Esophagus muscularis mucosa (tissue), 4 donors: Measurements from ENCODE around the gene KLHL34. TPM values are rescaled to one million over a fixed set of nuclear protein-coding genes. Genes with fewer than 3 reads are reported as not detected.
A peak's percentile ranks its signal among the peaks of the same experiment; 100 is the strongest.

Experiments used
- DNase-seq: peaks from one replicate; pipeline ENCODE4 v3.0.0-alpha.2; 2017; ENCODE audit errors: extremely low spot score
- H3K27ac ChIP-seq, 4 donors: fragments of 200-600 bp; sonication (generic); replicated peaks in 1 of 4; 1 replicate in 3 of 4; 2 replicates in 1 of 4; pipeline ENCODE4 v1.5.1; 2016 to 2019; ENCODE audit warnings: mild to moderate bottlenecking in 1 of 4
- H3K27me3 ChIP-seq, 4 donors: fragments of 200-600 bp; sonication (generic); one replicate each; pipeline versions ENCODE4 v1.5.1 to v1.6.0; 2016 to 2019
- H3K36me3 ChIP-seq, 4 donors: fragments of 200-600 bp; sonication (generic); one replicate each; pipeline ENCODE4 v1.5.1; 2016 to 2019
- H3K4me1 ChIP-seq, 4 donors: fragments of 200-600 bp; sonication (generic); one replicate each; pipeline ENCODE4 v1.5.1; 2016 to 2019
- H3K4me3 ChIP-seq, 4 donors: fragments of 200-600 bp; sonication (generic); 1 replicate in 2 of 4; 2 replicates in 2 of 4; pipeline ENCODE4 v1.5.1; 2016 to 2019; ENCODE audit warnings: mild to moderate bottlenecking in 4 of 4, moderate library complexity in 1 of 4
- H3K9me3 ChIP-seq, 4 donors: fragments of 200-600 bp; sonication (generic); 1 replicate in 3 of 4; 2 replicates in 1 of 4; pipeline ENCODE4 v1.5.1; 2016 to 2019
- CTCF ChIP-seq, 3 experiments: fragments of 200-600 bp in 2 of 3; fragments of 450-650 bp in 1 of 3; sonication (generic) in 2 of 3; IDR thresholded peaks; one replicate each; pipeline ENCODE4 v1.5.1; 2017 to 2019; ENCODE audit warnings: antibody characterized with exemption in 3 of 3, mild to moderate bottlenecking in 2 of 3, moderate library complexity in 1 of 3
- EP300 ChIP-seq: sonication (generic); formaldehyde crosslinking; IDR thresholded peaks from one replicate; pipeline ENCODE4 v1.6.1; 2017; ENCODE audit warnings: antibody characterized with exemption
- POLR2A ChIP-seq: fragments of 450-650 bp; IDR thresholded peaks from one replicate; pipeline ENCODE4 v1.6.1; 2017; ENCODE audit warnings: antibody characterized with exemption, moderate library complexity, mild to moderate bottlenecking, low read depth
- POLR2AphosphoS5 ChIP-seq, 2 donors: sonication (generic); formaldehyde crosslinking; IDR thresholded peaks; one replicate each; pipeline ENCODE4 v1.6.1; 2017; ENCODE audit warnings: antibody characterized with exemption in 2 of 2
- WGBS: methylation state at CpG from one replicate; pipeline ENCODE4 v1.1.5; 2018; 5-methylcytosine and 5-hydroxymethylcytosine counted together
- intact Hi-C: fragments of 100-400 bp; cut with DNase I; formaldehyde crosslinking; loops from one replicate; pipeline ENCODE4 v1.15.1; 2023
- total RNA-seq, 4 donors: library from RNA; depleted of rRNA; stranded (reverse); fragments of >200 nt; gene quantifications; one replicate each; pipeline versions ENCODE4 v1.1.0 to v1.2.1, GENCODE V29; 2016

The KLHL34 gene
- total RNA-seq, 4 donors from 2014 or later = 0.13 to 0.75 (median 0.33) TPM; not detected in 1

DNA sequence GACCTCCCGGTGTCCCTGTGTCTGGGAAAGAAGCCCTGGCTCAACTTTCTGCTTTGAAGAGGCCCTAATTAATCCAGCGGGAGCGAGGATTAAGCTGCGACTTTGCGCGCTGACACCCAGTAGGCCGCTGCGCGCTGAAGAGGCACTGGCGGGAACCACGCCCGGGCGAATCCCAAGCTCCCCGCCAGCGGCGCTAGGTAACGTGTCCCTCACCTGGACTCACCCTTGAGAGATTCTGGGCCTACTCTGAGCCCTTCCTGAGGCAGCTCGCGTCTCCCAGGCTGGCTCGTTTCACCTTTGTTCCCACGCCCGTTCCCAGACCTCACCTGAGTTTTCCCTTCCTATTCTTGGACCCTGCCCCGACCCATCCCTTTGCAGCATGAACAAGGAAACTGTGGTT lies 616 bp upstream of the KLHL34 start:
- Histone ChIP-seq H3K4me3 (peak overlapping the region; percentile 44 to 52 (median 45)), H3K9me3 (no peaks in the 10 kb centered on the region), H3K27ac (no peak overlapping the region), H3K4me1 (peaks cover 0 to 14% (median 0%) of the 10 kb centered on the region in 4 donors), H3K27me3 (peaks cover 0 to 16% (median 0%) of the 10 kb centered on the region in 4 donors), H3K36me3 (no peaks in the 10 kb centered on the region)
- 66% methylated on average over 16 of the region's 23 CpGs for WGBS
- intact Hi-C loops = no loop called here
- no peak for TF ChIP-seq EP300
- TF ChIP-seq POLR2A = no peak
- TF ChIP-seq POLR2AphosphoS5 (IDR thresholded peaks at IDR 0.05) = no peak
- DNase-seq = no peak

- WGBS = 64% methylated on average over 12 of the region's 57 CpGs
- Histone ChIP-seq H3K36me3 (no peaks in the 10 kb centered on the region), H3K4me1 (peaks cover 0 to 14% (median 0%) of the 10 kb centered on the region in 4 donors), H3K27ac (no peak overlapping the region), H3K27me3 (peaks cover 0 to 16% (median 0%) of the 10 kb centered on the region in 4 donors), H3K4me3 (peak overlapping the region; percentile 44 to 52 (median 45)), H3K9me3 (no peaks in the 10 kb centered on the region)
- intact Hi-C loops = no loop called here
- DNase-seq = no peak
- TF ChIP-seq POLR2AphosphoS5 (IDR thresholded peaks at IDR 0.05) (no peak), EP300 (no peak), CTCF (IDR thresholded peaks at IDR 0.05) (no peak), POLR2A (no peak)
Observed at GRCh38 chrX:21657318-21658151, 595 bp downstream of the KLHL34 start.

DNA sequence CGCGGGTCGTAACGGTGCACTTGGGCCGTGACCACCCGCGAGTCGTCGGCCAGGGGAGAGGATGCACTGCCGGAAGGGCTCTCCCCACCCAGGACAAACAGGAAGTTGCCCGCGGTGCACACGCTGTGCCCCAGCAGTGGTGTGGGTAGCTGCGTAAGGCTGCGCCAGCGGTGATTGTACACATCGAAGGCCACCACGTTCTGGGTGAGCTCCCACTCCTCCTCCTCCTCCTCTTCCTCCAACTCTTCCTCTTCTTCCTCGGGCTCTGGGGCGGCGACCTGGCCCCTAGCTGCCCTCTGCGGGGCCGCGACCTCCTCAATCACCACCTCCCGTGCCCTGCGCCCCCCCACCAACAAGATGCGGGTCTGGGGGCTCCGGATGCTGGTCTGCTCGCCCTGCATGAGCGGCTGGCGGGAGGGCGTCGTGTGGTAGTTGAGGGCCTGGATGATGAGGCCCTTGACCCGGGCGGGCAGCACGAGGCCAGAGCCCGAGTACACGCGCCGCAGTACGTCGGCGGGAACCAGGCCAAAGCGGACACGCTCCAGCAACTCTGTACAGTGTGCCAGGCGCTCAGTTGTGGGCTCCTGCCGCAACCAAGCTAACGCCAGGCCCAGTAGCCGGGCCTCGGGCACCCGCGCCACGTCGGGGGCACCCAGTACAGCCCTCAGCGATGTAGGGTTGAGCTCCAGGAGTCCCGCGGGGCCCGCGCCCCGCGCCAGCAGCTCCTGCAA lies 1.4 kb downstream of the KLHL34 start:
- TF ChIP-seq POLR2AphosphoS5 (IDR thresholded peaks at IDR 0.05) (no peak), CTCF (IDR thresholded peaks at IDR 0.05) (no peak), POLR2A (no peak), EP300 (no peak)
- no peak for DNase-seq
- 73% methylated on average over 44 of the region's 61 CpGs for WGBS
- Histone ChIP-seq H3K27me3 (peaks cover 0 to 16% (median 0%) of the 10 kb centered on the region in 4 donors), H3K36me3 (no peaks in the 10 kb centered on the region), H3K4me1 (peaks cover 0 to 14% (median 0%) of the 10 kb centered on the region in 4 donors), H3K4me3 (peak overlapping the region in 3 of 4 donors; percentile 18 to 30 (median 22)), H3K27ac (no peak overlapping the region), H3K9me3 (no peaks in the 10 kb centered on the region)
- intact Hi-C loops = no loop called here

DNA sequence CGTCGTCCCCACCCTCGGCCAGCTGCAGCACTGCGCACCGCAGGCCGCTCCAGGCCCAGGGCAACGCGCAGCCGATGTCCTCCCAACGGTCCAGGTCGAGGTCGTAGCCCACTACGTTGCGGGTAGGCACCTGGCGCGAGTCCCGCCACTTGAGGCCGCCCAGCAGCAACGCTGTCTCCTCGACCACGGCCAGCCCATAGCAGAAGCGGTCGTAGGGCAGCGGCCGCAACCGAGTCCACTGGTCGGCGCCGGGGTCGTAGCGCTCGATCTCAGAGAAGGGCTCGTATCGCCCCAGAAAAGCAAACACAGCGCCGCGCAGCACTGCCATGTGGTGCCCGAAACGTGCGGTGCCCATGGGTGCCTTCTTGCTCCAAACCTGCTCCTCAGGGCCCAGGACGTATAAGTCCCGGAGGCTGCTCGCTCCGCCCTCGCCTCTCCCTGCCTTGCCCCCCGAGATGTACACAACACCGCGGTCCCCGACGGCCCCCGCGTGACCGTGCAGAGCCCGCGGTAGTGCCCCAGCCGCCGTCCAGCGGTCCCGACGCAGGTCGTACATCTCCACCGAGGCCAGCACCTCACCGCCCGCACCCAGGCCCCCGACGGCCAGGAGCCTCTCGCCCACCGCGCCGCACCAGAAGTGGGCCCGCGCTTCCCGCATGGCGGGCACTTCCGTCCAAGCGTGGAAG lies 2.1 kb downstream of the KLHL34 start:
- intact Hi-C loops = no loop called here
- H3K27ac ChIP-seq = peak overlapping the region in 2 of 4 donors; percentile 15 to 36
- H3K36me3 ChIP-seq = no peaks in the 10 kb centered on the region
- H3K4me1 ChIP-seq = peaks cover 0 to 14% (median 0%) of the 10 kb centered on the region in 4 donors
- 61% methylated on average over 10 of the region's 76 CpGs for WGBS
- H3K4me3 ChIP-seq = peak overlapping the region in 3 of 4 donors; percentile 18 to 30 (median 22)
- H3K27me3 ChIP-seq = peaks cover 0 to 16% (median 0%) of the 10 kb centered on the region in 4 donors
- no peak for DNase-seq
- H3K9me3 ChIP-seq = no peaks in the 10 kb centered on the region
- no peak for TF ChIP-seq POLR2AphosphoS5 (IDR thresholded peaks at IDR 0.05)
- no peak for TF ChIP-seq POLR2A
- no peak for TF ChIP-seq EP300
- TF ChIP-seq CTCF (IDR thresholded peaks at IDR 0.05) = no peak
